HCT116 (cell line): ENCODE measurements around the gene SCOC. TPM values are rescaled to one million over a fixed set of nuclear protein-coding genes. Genes with fewer than 3 reads are reported as not detected.

Experiments
- ATAC-seq: fragments of 200-7000 bp; cut with Tn5 transposase; 2 replicates; pipeline ENCODE4 v1.9.1; 2020; ENCODE audit warnings: mild to moderate bottlenecking, moderate library complexity
- BruUV-seq: library from RNA; stranded (reverse); fragments of 400-500 nt; replicated peaks from 2 replicates; lab custom pipeline; 2021; lab: Mats Ljungman, UMichigan
- CTCF ChIA-PET: fragments of 300-600 bp; sonication (Branson Sonifier 250); formaldehyde crosslinking; loops from one replicate; lab custom pipeline; 2021; ENCODE audit warnings: antibody characterized with exemption; lab: Charles Lee
- POLR2A ChIA-PET: fragments of 300-600, 350-600 bp; sonication (Branson Sonifier 250); formaldehyde crosslinking; loops from one replicate; lab custom pipeline; 2021; ENCODE audit warnings: antibody characterized with exemption; lab: Charles Lee
- RAD21 ChIA-PET, 2 experiments: fragments of 300-600 bp; sonication (Branson Sonifier 250); formaldehyde crosslinking; loops; one replicate each; lab custom pipeline; 2023; ENCODE audit warnings: low total read pairs in 2 of 2; ENCODE audit not compliant: uncharacterized antibody in 2 of 2, unreplicated experiment in 2 of 2, low non-redundant PET in 1 of 2; lab: Charles Lee
- DNase-seq: peaks from one replicate; pipeline ENCODE4 v3.0.0-alpha.2; 2010; ENCODE audit warnings: low read depth, low spot score
- H2AFZ ChIP-seq: fragments of 200-600 bp; shearing (Covaris generic), sonication (generic); 2 replicates; pipeline ENCODE4 v1.6.1; 2017; ENCODE audit warnings: low read depth, mixed run types, mixed read lengths, antibody characterized with exemption, low read length; ENCODE audit not compliant: poor library complexity, severe bottlenecking
- H3K27ac ChIP-seq: 2 replicates; pipeline ENCODE4 v1.5.1; 2012; ENCODE audit warnings: low read depth, low read length
- H3K27me3 ChIP-seq: fragments of 200-600 bp; sonication (generic); 2 replicates; pipeline ENCODE4 v1.6.1; 2016; ENCODE audit warnings: mixed run types, low read length, mixed read lengths; ENCODE audit not compliant: insufficient read depth
- H3K36me3 ChIP-seq, 2 experiments: fragments of 200-500 bp in 1 of 2; fragments of 200-600 bp in 1 of 2; sonication (Bioruptor generic) in 1 of 2; sonication (generic) in 1 of 2; 2 replicates each; pipeline versions ENCODE4 v1.5.1 to v1.6.1; 2014 to 2016; ENCODE audit warnings: low read length in 2 of 2, inconsistent platforms in 1 of 2, mixed read lengths in 1 of 2, mixed run types in 1 of 2; ENCODE audit not compliant: insufficient read depth in 2 of 2, control insufficient read depth in 1 of 2
- H3K4me1 ChIP-seq, 2 experiments: fragments of 200-600 bp in 1 of 2; sonication (generic) in 1 of 2; 2 replicates each; pipeline versions ENCODE4 v1.5.1 to v1.6.1; 2012 to 2017; ENCODE audit warnings: low read length in 2 of 2, inconsistent platforms in 1 of 2, mild to moderate bottlenecking in 1 of 2, mixed read lengths in 1 of 2, mixed run types in 1 of 2, moderate library complexity in 1 of 2; ENCODE audit not compliant: insufficient read depth in 2 of 2, control insufficient read depth in 1 of 2
- H3K4me2 ChIP-seq: fragments of 200-600 bp; sonication (generic); 2 replicates; pipeline ENCODE4 v1.6.1; 2017; ENCODE audit warnings: mixed run types, low read length, mixed read lengths
- H3K4me3 ChIP-seq, 2 experiments: fragments of 200-600 bp in 1 of 2; sonication (generic) in 1 of 2; replicated peaks in 1 of 2; 2 replicates each; pipeline ENCODE4 v1.5.1; 2011 to 2016; ENCODE audit warnings: low read length in 2 of 2, control low read depth in 1 of 2, low read depth in 1 of 2, mild to moderate bottlenecking in 1 of 2, mixed read lengths in 1 of 2, mixed run types in 1 of 2
- H3K79me2 ChIP-seq: fragments of 200-600 bp; sonication (generic); 2 replicates; pipeline ENCODE4 v1.6.1; 2017; ENCODE audit warnings: mild to moderate bottlenecking, mixed run types, low read length, moderate library complexity, mixed read lengths; ENCODE audit not compliant: insufficient read depth
- H3K9ac ChIP-seq: fragments of 200-600 bp; sonication (generic); 2 replicates; pipeline ENCODE4 v1.6.1; 2016; ENCODE audit warnings: low read length, mixed read lengths
- H3K9me2 ChIP-seq: fragments of 200-600 bp; sonication (generic), shearing (Covaris generic); 2 replicates; pipeline ENCODE4 v1.6.1; 2017; ENCODE audit warnings: mixed run types, mild to moderate bottlenecking, moderate library complexity; ENCODE audit not compliant: insufficient read depth
- H3K9me3 ChIP-seq, 2 experiments: fragments of 200-500 bp in 1 of 2; fragments of 200-600 bp in 1 of 2; sonication (Bioruptor generic) in 1 of 2; sonication (generic) in 1 of 2; 2 replicates each; pipeline ENCODE4 v1.6.1; 2014 to 2017; ENCODE audit warnings: low read length in 2 of 2, mixed read lengths in 2 of 2, inconsistent platforms in 1 of 2, low read depth in 1 of 2, mild to moderate bottlenecking in 1 of 2, mixed run types in 1 of 2, moderate library complexity in 1 of 2; ENCODE audit not compliant: control insufficient read depth in 1 of 2, insufficient read depth in 1 of 2
- H4K20me1 ChIP-seq: fragments of 200-600 bp; sonication (generic), shearing (Covaris generic); 2 replicates; pipeline ENCODE4 v1.6.1; 2017; ENCODE audit warnings: mixed run types, mild to moderate bottlenecking, moderate library complexity; ENCODE audit not compliant: insufficient read depth
- CEBPB ChIP-seq: IDR thresholded peaks from 2 replicates; pipeline ENCODE4 v1.6.1; 2012; ENCODE audit warnings: low read depth
- EGR1 ChIP-seq: IDR thresholded peaks from 2 replicates; pipeline ENCODE4 v1.6.1; 2012; ENCODE audit warnings: low read depth
- EZH2 ChIP-seq: fragments of 200-600 bp; sonication (generic); IDR thresholded peaks from 2 replicates; pipeline ENCODE4 v1.6.1; 2017; ENCODE audit warnings: antibody characterized with exemption, mixed run types
- EZH2phosphoT487 ChIP-seq: fragments of 200-600 bp; IDR thresholded peaks from 2 replicates; pipeline ENCODE4 v1.6.1; 2018; ENCODE audit warnings: antibody characterized with exemption, borderline replicate concordance
- JUND ChIP-seq: IDR thresholded peaks from 2 replicates; pipeline ENCODE4 v1.6.1; 2012
- POLR2A ChIP-seq: IDR thresholded peaks from 2 replicates; pipeline ENCODE4 v1.7.0; 2011; ENCODE audit warnings: borderline replicate concordance; ENCODE audit not compliant: insufficient read depth, insufficient read length; ENCODE audit errors: extremely low read depth
- POLR2AphosphoS5 ChIP-seq: IDR thresholded peaks from 2 replicates; pipeline ENCODE4 v1.6.1; 2011; ENCODE audit warnings: mild to moderate bottlenecking, low read depth, low read length, moderate library complexity
- SP1 ChIP-seq: IDR thresholded peaks from 2 replicates; pipeline ENCODE4 v1.6.1; 2012; ENCODE audit warnings: low read depth
- SRF ChIP-seq: IDR thresholded peaks from 2 replicates; pipeline ENCODE4 v1.6.1; 2012; ENCODE audit warnings: low read depth
- YY1 ChIP-seq: IDR thresholded peaks from 2 replicates; pipeline ENCODE4 v1.6.1; 2011; ENCODE audit warnings: low read length, low read depth, moderate library complexity, mild to moderate bottlenecking; ENCODE audit not compliant: insufficient replicate concordance; ENCODE audit errors: extremely low read depth
- intact Hi-C: fragments of 100-400 bp; cut with micrococcal nuclease; formaldehyde crosslinking; loops from 2 replicates; pipeline ENCODE4 v1.10.0; 2022
- total RNA-seq: library from RNA; stranded (reverse); gene quantifications from one replicate; pipeline ENCODE4 v1.2.1, GENCODE V29; 2021; ENCODE audit not compliant: unreplicated experiment
- TF ChIP-seq, protein P1 (sequence below): IDR thresholded peaks from 2 replicates; pipeline ENCODE4 v1.6.1; 2012; ENCODE audit warnings: low read depth
- TF ChIP-seq, protein P2 (sequence below): IDR thresholded peaks from 2 replicates; pipeline ENCODE4 v1.6.1; 2012

SCOC gene
- total RNA-seq, 1 experiment from 2014 or later, result 52.2 TPM

DNA sequence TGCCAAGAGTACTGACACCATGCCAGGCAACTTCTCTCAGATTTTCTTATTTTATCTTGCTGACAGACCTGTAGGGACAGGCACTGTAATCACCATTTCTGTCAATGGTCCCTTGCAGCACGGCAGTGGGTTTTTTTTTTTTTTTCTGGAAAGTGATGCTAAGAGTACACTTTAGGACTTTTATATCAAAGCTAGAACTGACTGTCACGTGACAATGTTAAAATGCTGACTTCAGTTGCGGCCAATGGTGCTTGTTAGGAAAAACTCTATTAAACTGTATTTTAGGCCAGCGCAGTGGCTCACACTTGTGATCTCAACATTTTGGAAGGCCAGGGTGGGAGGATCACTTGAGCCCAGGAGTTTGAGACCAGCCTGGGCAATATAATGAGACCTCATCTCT is 12.3 kb upstream of the SCOC start:
- Histone ChIP-seq H3K27me3 (no peaks in the 10 kb centered on the region), H3K79me2 (no peaks in the 10 kb centered on the region), H3K9me3 (no peaks in the 10 kb centered on the region), H3K4me1 (no peaks in the 10 kb centered on the region), H3K4me3 (no peak overlapping the region), H2AFZ (no peak overlapping the region), H3K9ac (no peak overlapping the region), H3K4me2 (no peak overlapping the region), H3K9me2 (no peaks in the 10 kb centered on the region), H3K36me3 (no peaks in the 10 kb centered on the region), H3K27ac (no peak overlapping the region), H4K20me1 (no peaks in the 10 kb centered on the region)
- DNase-seq (no peak), ATAC-seq (no peak)
- ChIA-PET CTCF (interaction anchor here (0.9 to 3.3 kb wide), 6 partner anchors 8 to 704 kb away, joined by 3 to 41 read pairs (median 12); partner anchors contain the start of gene TBC1D9), RAD21 (no interaction called here), POLR2A (interaction anchor here (1.8 kb wide), 1 partner anchor 12 kb away, joined by 7 read pairs; the partner anchor contains the start of gene SCOC)
- TF ChIP-seq SRF (no peak), JUND (no peak), POLR2AphosphoS5 (no peak), SP1 (no peak), EZH2phosphoT487 (no peak), EZH2 (no peak), CEBPB (no peak), YY1 (no peak), POLR2A (no peak), EGR1 (no peak)
- TF ChIP-seq, protein P1, sequence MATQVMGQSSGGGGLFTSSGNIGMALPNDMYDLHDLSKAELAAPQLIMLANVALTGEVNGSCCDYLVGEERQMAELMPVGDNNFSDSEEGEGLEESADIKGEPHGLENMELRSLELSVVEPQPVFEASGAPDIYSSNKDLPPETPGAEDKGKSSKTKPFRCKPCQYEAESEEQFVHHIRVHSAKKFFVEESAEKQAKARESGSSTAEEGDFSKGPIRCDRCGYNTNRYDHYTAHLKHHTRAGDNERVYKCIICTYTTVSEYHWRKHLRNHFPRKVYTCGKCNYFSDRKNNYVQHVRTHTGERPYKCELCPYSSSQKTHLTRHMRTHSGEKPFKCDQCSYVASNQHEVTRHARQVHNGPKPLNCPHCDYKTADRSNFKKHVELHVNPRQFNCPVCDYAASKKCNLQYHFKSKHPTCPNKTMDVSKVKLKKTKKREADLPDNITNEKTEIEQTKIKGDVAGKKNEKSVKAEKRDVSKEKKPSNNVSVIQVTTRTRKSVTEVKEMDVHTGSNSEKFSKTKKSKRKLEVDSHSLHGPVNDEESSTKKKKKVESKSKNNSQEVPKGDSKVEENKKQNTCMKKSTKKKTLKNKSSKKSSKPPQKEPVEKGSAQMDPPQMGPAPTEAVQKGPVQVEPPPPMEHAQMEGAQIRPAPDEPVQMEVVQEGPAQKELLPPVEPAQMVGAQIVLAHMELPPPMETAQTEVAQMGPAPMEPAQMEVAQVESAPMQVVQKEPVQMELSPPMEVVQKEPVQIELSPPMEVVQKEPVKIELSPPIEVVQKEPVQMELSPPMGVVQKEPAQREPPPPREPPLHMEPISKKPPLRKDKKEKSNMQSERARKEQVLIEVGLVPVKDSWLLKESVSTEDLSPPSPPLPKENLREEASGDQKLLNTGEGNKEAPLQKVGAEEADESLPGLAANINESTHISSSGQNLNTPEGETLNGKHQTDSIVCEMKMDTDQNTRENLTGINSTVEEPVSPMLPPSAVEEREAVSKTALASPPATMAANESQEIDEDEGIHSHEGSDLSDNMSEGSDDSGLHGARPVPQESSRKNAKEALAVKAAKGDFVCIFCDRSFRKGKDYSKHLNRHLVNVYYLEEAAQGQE, result no peak
- TF ChIP-seq, protein P2, sequence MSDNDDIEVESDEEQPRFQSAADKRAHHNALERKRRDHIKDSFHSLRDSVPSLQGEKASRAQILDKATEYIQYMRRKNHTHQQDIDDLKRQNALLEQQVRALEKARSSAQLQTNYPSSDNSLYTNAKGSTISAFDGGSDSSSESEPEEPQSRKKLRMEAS, result no peak
- intact Hi-C loops, result loop anchor here (2.0 kb wide), 1 partner anchor 704 kb away; no protein-coding TSS in a partner anchor
- BruUV-seq, result no TSS peak
